Measurements from ENCODE around the gene ABCA7.

ABCA7 gene

DNA sequence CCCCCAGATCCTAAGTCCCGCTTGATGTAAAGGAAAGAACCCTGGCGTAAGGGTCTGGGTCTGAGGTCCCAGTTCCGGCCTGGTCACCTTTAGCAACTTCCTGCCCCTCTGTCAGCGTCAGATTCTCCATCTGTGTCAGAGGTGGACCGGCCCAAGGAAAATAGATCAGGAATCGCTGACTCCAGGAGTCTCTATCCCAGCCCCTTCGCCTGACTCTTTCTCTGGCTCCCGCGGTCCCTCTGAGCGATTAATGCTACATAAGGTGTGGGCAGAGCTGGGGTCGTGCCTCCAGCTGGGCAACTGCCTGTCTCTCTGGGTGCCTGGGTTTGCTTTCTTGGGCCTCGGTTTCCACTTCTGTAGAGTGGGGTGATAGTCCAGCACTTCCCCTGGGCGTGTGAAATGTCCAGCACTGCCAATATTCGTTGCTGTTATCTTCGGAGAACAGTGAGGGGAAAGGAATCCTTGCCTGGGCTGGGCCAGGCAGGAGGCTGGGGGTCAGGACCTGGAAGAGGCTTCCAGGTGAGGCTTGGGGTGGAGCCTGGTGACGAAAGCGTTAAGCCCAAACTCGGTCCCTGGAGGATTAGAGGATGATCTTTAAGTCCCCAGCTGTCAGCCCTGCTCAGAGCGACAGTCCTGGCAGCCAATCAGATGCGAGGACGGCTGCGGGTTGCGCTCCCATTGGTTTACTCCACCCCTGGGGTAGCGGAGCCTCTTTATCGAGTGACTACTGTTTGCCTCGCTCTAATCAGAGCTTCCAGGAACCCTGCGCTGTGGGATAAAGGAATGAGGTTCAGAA is 767 bp downstream of the ABCA7 start:
- FAIRE-seq = no peak

DNA sequence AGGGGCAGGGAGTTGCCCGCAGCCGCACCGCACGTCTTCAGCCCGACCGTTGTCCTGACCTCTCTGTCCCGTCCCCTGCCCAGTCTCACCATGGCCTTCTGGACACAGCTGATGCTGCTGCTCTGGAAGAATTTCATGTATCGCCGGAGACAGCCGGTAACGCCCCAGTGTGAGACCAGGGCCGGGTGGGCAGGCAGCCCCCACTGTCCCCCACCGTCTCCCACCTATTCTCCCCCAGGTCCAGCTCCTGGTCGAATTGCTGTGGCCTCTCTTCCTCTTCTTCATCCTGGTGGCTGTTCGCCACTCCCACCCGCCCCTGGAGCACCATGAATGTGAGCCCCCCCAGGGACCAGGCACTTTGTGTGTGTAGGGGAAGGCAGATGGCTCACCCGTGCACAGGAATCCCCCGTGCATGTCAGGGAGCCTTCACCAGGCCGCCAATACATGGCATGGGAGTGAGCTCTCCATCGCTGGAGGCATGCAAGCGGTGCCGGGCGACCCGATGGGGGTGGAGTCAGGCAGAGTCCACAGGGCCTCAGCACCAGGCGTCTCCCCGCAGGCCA is 1.4 kb downstream of the ABCA7 start:
- FAIRE-seq = no peak

DNA sequence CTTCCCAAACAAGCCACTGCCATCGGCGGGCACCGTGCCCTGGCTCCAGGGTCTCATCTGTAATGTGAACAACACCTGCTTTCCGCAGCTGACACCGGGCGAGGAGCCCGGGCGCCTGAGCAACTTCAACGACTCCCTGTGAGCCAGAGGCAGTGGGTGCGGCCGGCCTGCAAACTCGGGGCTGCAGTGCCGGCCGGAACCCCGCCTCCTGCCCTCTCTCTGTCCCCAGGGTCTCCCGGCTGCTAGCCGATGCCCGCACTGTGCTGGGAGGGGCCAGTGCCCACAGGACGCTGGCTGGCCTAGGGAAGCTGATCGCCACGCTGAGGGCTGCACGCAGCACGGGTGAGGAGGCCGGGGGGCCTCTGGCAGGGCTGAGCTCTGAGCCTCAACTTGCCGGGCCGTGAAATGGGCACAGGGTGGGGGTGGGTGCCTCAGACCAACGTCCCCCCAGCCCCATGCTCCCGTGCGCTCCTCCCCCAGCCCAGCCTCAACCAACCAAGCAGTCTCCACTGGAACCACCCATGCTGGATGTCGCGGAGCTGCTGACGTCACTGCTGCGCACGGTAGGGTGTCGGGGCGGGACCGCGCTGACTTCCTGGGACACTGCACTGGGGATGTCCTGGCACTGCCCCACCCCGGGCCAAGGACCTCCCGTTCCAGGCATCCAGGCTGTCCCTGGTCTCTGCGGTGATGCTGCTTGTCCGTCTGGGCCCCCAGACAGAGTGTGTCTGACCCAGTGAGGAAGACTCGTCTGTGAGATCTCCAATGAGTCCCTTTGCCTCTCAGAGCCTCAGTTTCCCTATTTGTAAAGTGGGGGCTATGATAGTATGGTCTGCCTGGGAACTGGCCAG is 2.2 kb downstream of the ABCA7 start:
- FAIRE-seq = no peak

DNA sequence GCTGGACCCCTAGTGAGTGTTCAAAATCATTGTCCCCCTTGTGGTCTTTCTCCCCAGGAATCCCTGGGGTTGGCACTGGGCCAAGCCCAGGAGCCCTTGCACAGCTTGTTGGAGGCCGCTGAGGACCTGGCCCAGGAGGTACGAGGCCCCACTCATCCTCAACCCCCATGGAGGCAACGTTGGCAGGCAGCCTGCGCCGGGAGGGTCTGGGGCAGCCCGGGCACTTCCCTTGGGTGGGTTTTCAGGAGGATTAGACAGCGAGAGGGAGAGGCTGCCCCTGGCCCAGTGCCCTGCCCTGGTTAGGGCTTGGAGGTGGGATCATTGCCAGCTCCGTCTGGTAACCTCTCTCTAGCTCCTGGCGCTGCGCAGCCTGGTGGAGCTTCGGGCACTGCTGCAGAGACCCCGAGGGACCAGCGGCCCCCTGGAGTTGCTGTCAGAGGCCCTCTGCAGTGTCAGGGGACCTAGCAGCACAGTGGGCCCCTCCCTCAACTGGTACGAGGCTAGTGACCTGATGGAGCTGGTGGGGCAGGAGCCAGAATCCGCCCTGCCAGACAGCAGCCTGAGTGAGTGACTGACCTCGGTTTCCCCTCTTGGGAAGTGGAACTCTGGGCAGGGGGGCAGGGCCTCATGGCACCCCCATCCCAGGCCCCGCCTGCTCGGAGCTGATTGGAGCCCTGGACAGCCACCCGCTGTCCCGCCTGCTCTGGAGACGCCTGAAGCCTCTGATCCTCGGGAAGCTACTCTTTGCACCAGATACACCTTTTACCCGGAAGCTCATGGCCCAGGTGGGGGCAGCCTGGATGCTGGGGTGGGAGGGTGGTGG is 3.0 kb downstream of the ABCA7 start:
- FAIRE-seq = no peak

DNA sequence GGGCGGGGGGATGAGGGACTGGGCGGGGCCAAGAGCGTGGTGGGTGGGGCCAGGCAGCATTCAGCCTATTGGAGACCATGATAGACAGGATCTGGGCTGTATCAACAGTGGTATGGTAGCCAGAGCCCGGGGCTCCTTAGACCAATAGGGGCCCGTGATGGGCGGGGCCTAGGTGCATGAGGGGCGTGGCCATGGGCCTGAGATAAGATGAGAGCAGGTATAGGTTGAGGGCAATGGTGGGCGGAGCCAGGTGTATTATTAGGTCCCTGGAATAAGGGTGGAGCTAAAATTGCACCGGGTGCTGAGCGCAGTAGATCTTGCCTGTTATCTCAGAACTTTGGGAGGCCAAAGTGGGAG is 5.3 kb downstream of the ABCA7 start:
- no peak for FAIRE-seq

DNA sequence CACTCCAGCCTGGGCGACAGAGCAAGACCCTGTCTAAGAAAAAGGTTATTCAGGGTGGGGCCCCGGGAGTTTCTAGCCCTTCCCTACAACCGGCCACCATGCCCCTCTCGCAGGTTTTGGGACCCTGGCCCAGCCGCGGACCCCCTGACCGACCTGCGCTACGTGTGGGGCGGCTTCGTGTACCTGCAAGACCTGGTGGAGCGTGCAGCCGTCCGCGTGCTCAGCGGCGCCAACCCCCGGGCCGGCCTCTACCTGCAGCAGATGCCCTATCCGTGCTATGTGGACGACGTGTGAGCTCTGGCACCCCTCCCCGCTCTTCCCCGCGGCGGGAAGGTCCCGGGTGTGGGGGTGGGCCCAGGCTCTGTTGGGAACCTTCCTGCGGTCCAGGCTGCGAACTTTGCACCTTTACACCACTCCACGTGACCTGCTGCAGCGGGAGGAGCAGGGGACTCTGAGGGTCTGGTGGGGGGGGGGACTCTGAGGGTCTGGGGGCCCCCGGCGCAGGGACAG is 6.3 kb downstream of the ABCA7 start:
- FAIRE-seq = no peak

DNA sequence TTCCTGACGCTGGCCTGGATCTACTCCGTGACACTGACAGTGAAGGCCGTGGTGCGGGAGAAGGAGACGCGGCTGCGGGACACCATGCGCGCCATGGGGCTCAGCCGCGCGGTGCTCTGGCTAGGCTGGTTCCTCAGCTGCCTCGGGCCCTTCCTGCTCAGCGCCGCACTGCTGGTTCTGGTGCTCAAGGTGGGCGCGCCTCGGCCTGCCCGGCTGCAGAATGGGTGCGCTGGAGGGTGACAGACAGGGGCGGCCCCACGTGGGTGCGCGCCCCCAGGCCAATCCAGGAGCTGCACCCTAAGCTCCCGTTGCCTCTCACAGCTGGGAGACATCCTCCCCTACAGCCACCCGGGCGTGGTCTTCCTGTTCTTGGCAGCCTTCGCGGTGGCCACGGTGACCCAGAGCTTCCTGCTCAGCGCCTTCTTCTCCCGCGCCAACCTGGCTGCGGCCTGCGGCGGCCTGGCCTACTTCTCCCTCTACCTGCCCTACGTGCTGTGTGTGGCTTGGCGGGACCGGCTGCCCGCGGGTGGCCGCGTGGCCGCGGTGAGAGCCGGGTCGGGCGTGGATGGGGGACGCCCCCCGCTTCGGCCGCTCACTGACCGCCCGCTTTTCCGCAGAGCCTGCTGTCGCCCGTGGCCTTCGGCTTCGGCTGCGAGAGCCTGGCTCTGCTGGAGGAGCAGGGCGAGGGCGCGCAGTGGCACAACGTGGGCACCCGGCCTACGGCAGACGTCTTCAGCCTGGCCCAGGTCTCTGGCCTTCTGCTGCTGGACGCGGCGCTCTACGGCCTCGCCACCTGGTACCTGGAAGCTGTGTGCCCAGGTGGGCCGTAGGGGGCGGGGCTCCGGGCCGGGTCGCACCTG is 7.2 kb downstream of the ABCA7 start:
- no peak for FAIRE-seq

DNA sequence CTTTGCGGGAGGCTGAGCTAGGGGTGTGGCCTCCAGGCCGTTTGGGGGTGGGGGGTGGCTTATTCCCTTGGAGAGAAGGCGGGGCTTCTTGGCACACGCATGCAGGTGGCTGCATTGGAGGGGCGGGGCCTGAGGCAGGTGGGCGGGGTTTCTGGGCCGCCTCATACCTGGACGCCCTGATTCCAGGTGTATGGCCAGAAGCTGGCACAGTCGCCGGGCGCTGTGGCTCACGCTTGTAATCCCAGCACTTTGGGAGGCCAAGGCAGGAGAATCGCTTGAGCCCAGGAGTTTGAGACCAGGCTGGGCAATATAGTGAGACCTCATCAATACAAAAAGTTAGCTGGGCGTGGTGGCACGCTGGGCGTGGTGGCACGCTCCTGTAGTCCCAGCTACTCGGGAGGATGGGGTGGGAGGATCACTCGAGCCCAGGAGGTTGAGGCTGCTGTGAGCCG is 7.8 kb downstream of the ABCA7 start:
- no peak for FAIRE-seq

DNA sequence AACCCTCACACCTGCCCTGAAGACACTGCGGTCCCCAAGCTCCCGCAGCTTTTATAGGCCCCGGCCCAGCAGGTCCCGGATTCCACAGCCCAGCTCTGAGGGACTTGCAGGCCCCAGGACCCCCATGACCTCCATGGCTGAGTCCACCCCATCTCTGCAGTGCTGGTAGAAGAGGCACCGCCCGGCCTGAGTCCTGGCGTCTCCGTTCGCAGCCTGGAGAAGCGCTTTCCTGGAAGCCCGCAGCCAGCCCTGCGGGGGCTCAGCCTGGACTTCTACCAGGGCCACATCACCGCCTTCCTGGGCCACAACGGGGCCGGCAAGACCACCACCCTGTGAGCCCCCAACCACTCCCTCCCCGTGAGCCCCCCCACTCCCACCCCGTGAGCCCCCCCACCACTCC is 9.2 kb downstream of the ABCA7 start:
- FAIRE-seq = no peak

DNA sequence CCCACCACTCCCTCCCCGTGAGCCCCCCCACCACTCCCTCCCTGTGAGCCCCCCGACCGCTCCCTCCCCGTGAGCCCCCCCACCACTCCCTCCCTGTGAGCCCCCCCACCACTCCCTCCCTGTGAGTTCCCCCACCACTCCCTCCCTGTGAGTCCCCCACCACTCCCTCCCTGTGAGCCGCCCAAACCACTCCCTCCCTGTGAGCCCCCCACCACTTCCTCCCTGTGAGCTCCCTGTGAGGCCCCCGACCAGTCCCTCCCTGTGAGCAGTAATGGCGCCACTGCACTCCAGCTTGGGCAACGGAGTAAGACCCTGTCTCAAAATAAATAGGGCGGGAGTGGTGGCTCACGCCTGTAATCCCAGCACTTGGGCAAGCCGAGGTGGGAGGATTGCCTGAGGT is 9.9 kb downstream of the ABCA7 start:
- no peak for FAIRE-seq

DNA sequence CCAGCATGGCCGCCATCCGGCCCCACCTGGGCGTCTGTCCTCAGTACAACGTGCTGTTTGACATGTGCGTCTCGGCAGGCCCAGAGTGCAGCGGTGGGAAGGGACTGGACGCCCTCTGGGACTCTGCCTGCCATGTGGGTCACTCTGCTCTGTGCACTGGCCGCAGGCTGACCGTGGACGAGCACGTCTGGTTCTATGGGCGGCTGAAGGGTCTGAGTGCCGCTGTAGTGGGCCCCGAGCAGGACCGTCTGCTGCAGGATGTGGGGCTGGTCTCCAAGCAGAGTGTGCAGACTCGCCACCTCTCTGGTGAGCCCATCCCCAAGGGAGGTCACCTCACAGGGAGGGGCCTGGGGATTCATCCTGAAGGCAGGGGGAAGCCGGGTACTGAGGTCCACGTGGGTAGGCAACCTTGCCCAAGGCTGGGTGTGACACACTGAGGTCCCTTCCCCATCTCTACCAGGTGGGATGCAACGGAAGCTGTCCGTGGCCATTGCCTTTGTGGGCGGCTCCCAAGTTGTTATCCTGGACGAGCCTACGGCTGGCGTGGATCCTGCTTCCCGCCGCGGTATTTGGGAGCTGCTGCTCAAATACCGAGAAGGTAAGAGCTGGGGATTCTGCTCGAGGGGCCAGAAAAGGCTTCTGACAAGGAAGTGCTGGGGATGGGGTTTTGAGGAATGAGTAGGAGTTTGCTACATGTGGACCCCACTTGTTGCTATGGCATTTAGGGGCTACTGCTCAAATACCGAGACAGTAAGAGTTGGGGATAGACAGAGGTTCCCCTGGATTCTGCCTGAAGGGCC is 11.3 kb downstream of the ABCA7 start:
- FAIRE-seq = no peak

DNA sequence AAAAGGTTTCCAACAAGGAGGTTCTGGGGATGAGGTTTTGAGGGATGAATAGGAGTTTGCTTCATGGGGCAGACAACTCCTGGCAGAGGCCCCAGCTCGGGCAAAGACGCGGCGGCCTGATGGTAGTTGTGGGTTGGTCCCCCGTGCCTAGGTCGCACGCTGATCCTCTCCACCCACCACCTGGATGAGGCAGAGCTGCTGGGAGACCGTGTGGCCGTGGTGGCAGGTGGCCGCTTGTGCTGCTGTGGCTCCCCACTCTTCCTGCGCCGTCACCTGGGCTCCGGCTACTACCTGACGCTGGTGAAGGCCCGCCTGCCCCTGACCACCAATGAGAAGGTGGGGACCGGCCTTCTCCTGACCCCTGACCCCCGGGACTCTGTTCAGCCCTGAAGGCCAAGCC is 11.9 kb downstream of the ABCA7 start:
- FAIRE-seq = no peak

DNA sequence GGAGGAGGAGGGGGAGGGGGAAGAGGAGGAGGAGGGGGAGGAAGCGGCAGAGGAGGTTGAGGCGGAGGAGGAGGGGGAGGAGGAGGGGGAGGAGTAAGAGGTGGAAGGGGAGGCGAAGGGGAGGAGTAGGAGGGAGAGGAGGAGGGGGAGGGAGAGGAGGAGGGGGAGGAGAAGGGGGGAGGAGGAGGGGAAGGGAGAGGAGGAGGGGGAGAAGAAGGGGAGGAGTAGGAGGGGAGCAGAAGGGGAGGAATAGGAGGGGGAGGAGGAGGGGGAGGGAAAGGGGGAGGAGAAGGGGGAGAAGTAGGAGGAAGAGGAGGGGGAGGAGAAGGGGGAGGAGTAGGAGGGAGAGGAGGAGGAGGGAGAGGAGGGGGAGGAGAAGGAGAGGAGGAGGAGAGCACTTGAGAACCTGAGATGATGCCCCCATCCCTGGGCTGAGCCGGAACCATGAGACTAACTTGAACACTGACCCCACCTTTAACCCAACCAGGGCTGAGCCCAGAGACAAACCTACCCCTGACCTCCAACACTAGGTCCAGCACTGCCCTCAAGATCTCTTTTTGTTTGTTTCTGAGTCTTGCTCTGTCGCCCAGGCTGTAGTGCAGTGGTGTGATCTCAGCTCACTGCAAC is 12.6 kb downstream of the ABCA7 start:
- FAIRE-seq = no peak

DNA sequence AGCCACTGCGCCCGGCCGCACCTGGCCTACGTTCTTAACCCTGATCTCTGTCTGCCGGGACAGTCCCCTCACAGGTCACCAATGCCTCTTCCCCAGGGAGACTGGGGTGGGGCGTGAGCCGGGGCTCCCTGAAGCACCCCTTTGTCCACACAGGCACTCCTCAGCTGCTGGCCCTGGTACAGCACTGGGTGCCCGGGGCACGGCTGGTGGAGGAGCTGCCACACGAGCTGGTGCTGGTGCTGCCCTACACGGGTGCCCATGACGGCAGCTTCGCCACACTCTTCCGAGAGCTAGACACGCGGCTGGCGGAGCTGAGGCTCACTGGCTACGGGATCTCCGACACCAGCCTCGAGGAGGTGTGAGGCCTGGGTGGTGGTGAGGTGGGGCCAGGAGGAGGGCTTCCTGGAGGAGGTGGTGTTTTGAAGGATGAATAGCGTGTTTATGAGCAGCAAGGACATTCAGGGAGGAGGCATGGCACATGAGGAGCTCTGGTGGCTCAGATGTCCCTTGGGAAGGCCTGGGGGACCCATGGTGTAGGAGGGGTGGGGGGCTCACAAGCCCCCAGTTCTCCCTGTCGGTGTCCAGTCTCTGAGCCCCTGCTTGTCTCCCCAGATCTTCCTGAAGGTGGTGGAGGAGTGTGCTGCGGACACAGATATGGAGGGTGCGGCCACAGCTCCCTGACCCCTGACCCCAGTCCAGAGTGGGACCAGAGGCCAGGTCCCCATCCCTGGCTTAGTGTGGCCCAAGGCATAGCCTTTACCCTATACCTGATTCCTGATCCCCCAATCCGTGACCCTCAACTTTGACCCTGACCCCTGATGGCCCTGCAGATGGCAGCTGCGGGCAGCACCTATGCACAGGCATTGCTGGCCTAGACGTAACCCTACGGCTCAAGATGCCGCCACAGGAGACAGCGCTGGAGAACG is 13.5 kb downstream of the ABCA7 start:
- FAIRE-seq = no peak

DNA sequence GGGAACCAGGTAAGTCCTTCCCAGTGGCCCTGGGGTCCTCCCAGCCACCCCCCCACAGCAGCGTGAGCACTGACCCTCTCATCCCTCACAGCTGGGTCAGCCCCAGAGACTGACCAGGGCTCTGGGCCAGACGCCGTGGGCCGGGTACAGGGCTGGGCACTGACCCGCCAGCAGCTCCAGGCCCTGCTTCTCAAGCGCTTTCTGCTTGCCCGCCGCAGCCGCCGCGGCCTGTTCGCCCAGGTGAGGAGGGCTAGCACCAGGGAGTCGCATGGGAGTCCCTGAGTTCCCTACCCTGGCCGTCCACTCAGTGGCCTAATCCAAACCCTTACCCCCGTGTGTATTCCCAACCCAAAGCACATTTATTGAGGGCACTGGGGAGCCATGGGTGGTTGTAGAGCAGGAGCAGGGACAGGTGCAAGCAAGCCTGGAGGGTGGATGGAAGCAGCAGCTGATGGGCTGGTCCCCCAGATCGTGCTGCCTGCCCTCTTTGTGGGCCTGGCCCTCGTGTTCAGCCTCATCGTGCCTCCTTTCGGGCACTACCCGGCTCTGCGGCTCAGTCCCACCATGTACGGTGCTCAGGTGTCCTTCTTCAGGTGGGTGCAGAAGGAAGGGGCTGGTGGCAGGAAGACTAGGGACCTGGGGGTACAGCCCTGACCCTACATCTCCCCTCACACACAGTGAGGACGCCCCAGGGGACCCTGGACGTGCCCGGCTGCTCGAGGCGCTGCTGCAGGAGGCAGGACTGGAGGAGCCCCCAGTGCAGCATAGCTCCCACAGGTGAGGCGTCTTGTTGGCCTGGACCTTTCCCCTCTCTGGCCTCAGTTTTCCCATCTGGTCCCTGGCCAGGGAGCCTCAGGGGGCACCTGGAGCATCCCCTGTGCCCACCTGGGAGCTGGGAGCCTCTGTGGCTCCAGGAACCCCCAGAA is 14.5 kb downstream of the ABCA7 start:
- no peak for FAIRE-seq

DNA sequence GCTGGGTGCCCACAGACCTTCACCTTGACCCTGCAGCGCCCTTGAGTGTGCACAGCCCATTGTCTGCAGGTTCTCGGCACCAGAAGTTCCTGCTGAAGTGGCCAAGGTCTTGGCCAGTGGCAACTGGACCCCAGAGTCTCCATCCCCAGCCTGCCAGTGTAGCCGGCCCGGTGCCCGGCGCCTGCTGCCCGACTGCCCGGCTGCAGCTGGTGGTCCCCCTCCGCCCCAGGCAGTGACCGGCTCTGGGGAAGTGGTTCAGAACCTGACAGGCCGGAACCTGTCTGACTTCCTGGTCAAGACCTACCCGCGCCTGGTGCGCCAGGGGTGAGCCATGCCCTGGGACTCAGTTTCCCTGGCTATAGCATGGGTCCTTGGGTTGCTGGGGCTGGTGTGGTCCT is 15.1 kb downstream of the ABCA7 start:
- FAIRE-seq = no peak

DNA sequence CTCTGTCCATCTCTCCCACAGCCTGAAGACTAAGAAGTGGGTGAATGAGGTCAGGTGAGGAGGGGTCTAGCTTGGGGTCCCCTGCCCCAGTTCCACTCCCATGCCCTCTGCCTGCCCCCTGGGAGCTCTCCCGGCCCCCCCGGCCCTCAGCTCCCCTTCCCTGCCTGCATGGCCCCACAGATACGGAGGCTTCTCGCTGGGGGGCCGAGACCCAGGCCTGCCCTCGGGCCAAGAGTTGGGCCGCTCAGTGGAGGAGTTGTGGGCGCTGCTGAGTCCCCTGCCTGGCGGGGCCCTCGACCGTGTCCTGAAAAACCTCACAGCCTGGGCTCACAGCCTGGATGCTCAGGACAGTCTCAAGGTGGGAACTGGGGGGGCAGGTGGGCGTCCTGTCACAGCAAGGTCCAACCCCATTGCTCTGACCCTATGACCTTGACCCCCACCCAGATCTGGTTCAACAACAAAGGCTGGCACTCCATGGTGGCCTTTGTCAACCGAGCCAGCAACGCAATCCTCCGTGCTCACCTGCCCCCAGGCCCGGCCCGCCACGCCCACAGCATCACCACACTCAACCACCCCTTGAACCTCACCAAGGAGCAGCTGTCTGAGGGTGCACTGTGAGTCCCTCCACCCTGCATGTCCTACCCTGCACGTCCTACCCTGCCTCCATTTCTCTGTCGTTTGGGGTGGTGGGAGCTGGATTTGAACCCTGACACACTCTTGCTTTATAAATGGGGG is 16.1 kb downstream of the ABCA7 start:
- FAIRE-seq = no peak

Measured in endometrium (tissue), 2 donors.